Central memory CD8-positive, alpha-beta T cell (primary cell): ENCODE data around the gene ZNF148.
A peak's percentile ranks its signal among the peaks of the same experiment; 100 is the strongest.
"Not testable (repeated sequence)": the region's sequence is repeated elsewhere in the genome, so short reads cannot be mapped to it uniquely, and the experiment has no call there.

ENCODE experiments used
- ATAC-seq: fragments of 150-1000 bp; cut with Tn5 transposase; replicated peaks from 2 replicates; pipeline ENCODE4 v1.10.0; 2022; ENCODE audit warnings: mild to moderate bottlenecking, moderate FRiP score, moderate number of reproducible peaks; ENCODE audit not compliant: poor library complexity, severe bottlenecking; ENCODE audit errors: extremely low read depth
- DNase-seq, 2 donors: peaks; one replicate each; pipeline ENCODE4 v3.0.0; 2021; ENCODE audit warnings: low spot score in 2 of 2
- H3K27ac Mint-ChIP-seq: one replicate; pipeline ENCODE4 v1.8.0; 2022; ENCODE audit warnings: low read depth, mild to moderate bottlenecking, moderate library complexity, mixed read lengths
- H3K27me3 Mint-ChIP-seq: one replicate; pipeline ENCODE4 v1.8.0; 2022; ENCODE audit warnings: mixed read lengths
- H3K36me3 Mint-ChIP-seq: one replicate; pipeline ENCODE4 v1.8.0; 2022; ENCODE audit warnings: mild to moderate bottlenecking, moderate library complexity, mixed read lengths; ENCODE audit not compliant: insufficient read depth
- H3K4me1 Mint-ChIP-seq: one replicate; pipeline ENCODE4 v1.8.0; 2022; ENCODE audit warnings: mixed read lengths
- H3K4me3 Mint-ChIP-seq: one replicate; pipeline ENCODE4 v1.8.0; 2022; ENCODE audit warnings: mild to moderate bottlenecking, moderate library complexity, mixed read lengths
- H3K9me3 Mint-ChIP-seq: one replicate; pipeline ENCODE4 v1.8.0; 2022; ENCODE audit warnings: mixed read lengths

ZNF148 gene

GRCh38 chr3:125374996-125375941, at the start of gene ZNF148:
Gene ZNF148, minus strand, starts transcription at chr3:125375325. Its CDS starts 61,685 bp downstream, at chr3:125313640.
- Mint-ChIP-seq H3K9me3 (no peaks in the 10 kb centered on the region), H3K4me1 (peaks cover 44% of the 10 kb centered on the region), H3K27me3 (no peaks in the 10 kb centered on the region)

DNA sequence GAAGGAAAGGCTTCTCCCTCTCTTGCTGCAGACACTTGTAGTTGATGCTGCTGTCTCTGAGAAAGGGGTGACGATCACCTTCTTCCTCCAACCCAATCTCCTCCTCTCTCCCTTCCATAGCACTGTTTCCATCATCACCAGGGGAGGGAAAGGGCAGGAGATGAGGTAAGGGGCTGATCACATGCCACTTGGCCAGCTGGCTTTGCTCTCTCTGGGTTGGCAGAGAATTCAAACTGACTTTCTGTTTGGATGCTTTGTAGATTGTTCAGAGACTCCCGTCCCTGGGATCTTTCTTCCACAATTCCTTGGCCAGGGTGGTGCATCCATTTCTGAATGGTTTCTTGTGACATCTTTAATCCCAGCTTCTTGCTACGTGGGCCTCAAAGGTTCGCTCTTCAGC, 43.2 kb upstream of the ZNF148 start:
- ATAC-seq (no peak), DNase-seq (no peak)
- no peaks in the 10 kb centered on the region for H3K36me3 Mint-ChIP-seq
- no peaks in the 10 kb centered on the region for H3K27me3 Mint-ChIP-seq
- H3K27ac Mint-ChIP-seq: no peak overlapping the region
- H3K4me3 Mint-ChIP-seq: no peak overlapping the region
- no peaks in the 10 kb centered on the region for H3K4me1 Mint-ChIP-seq
- H3K9me3 Mint-ChIP-seq: no peaks in the 10 kb centered on the region

More at GRCh38 chr3:125374996-125375941, at the start of gene ZNF148:
- DNase-seq: peak; percentile 85 to 89
- Mint-ChIP-seq H3K27ac (peak within 1 kb of the TSS; percentile 100), H3K36me3 (peaks cover 18% of the 10 kb centered on the region), H3K4me3 (peak within 1 kb of the TSS; percentile 90)
- ATAC-seq: peak; percentile 92

DNA sequence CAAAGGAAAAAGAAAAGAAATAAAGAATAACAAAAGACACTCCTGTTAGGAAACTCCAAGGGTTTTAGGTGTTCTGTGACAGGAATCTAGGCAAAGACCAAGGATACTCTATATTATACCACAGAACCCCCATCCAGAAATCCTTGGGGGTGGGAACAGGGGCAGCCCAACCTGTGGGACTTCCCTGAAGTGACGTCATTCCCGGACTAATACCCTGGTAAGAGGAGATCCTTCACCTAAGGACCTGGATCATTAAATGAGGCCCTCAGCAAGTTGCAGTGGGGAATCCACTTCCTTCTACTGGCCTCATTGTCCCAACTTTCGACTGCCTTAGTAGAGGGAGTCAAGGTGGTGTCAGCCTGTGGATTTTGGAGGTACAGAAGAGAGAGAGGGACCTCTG, 41.1 kb upstream of the ZNF148 start:
- Mint-ChIP-seq H3K36me3 (no peaks in the 10 kb centered on the region), H3K27ac (no peak overlapping the region), H3K4me3 (no peak overlapping the region), H3K27me3 (peaks cover 11% of the 10 kb centered on the region), H3K4me1 (no peaks in the 10 kb centered on the region), H3K9me3 (no peaks in the 10 kb centered on the region)
- DNase-seq (no peak), ATAC-seq (no peak)

DNA sequence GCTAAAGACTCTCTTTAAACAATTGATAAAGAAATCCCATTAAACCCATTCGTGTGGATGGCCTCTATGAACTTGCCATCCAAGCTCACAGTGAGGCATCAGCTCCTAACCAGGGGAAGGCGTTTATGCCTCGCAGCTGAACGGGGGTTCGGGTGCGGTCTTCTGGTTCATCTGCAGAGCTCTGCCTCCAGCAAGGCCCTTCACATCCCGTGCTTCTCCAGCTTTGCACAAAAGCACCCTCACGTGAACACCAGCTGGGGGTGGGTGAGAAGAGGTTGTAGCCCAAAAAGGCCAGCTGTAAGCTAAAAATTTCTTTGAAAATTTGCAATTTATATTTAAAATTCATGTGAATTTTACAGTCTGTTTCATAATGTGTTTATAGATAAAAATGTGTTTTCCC, 39.5 kb upstream of the ZNF148 start:
- no peak overlapping the region for H3K27ac Mint-ChIP-seq
- no peaks in the 10 kb centered on the region for H3K9me3 Mint-ChIP-seq
- H3K4me3 Mint-ChIP-seq: no peak overlapping the region
- no peaks in the 10 kb centered on the region for H3K4me1 Mint-ChIP-seq
- no peak for ATAC-seq
- no peak for DNase-seq
- H3K36me3 Mint-ChIP-seq: no peaks in the 10 kb centered on the region
- peaks cover 26% of the 10 kb centered on the region for H3K27me3 Mint-ChIP-seq

DNA sequence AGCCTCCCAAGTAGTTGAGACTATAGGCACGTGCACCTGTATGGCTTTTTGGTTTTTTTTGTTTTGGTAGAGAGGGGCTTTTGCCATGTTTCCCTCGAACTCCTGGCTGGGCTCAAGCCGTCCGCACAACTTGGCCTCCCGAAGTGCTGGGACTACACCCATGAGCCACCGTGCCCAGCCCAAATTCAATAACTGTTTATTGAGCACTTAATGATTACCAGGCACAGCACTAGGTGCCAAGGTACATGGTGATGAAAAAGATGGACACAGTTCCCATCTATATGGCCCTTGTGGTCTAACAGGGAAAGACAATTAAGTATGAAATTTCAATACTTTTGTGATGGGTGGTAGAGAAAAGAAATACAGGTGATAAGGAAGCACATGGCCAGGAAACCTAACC, 35.8 kb upstream of the ZNF148 start:
- Mint-ChIP-seq H3K27me3 (peaks cover 45% of the 10 kb centered on the region), H3K9me3 (no peaks in the 10 kb centered on the region), H3K36me3 (no peaks in the 10 kb centered on the region), H3K27ac (no peak overlapping the region), H3K4me3 (no peak overlapping the region), H3K4me1 (no peaks in the 10 kb centered on the region)
- no peak for DNase-seq
- ATAC-seq: no peak

GRCh38 chr3:125406070-125406469, 30.9 kb upstream of the ZNF148 start:
- Mint-ChIP-seq H3K27me3 (peaks cover 32% of the 10 kb centered on the region), H3K27ac (no peak overlapping the region), H3K9me3 (peaks cover 5% of the 10 kb centered on the region), H3K4me3 (no peak overlapping the region), H3K4me1 (no peaks in the 10 kb centered on the region), H3K36me3 (no peaks in the 10 kb centered on the region)
- DNase-seq: no peak
- ATAC-seq: no peak

DNA sequence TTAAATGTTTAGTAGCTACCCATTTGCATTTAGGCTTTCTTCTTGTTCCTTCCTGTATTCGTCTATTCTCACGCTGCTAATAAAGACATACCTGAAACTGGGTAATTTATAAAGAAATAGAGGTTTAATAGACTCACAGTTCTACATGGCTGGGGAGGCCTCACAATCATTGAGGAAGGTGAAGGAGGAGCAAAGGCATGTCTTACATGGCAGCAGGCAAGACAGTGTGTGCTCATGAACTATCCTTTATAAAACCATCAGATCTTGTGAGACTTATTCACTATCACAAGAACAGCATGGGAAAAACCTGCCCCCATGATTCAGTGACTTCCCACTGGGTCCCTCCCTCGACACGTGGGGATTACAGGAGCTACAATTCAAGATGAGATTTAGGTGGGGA, 30.4 kb upstream of the ZNF148 start:
- H3K27me3 Mint-ChIP-seq: peaks cover 27% of the 10 kb centered on the region
- not testable (repeated sequence) for DNase-seq, H3K4me1 Mint-ChIP-seq, H3K9me3 Mint-ChIP-seq, H3K36me3 Mint-ChIP-seq, H3K27ac Mint-ChIP-seq, ATAC-seq, H3K4me3 Mint-ChIP-seq

GRCh38 chr3:125403789-125404188, 28.7 kb upstream of the ZNF148 start:
- no peak for ATAC-seq
- H3K27me3 Mint-ChIP-seq: peaks cover 9% of the 10 kb centered on the region
- H3K9me3 Mint-ChIP-seq: peaks cover 5% of the 10 kb centered on the region
- no peaks in the 10 kb centered on the region for H3K36me3 Mint-ChIP-seq
- H3K4me3 Mint-ChIP-seq: no peak overlapping the region
- no peaks in the 10 kb centered on the region for H3K4me1 Mint-ChIP-seq
- DNase-seq: no peak
- H3K27ac Mint-ChIP-seq: no peak overlapping the region

- Mint-ChIP-seq H3K27me3 (peaks cover 17% of the 10 kb centered on the region), H3K4me1 (no peaks in the 10 kb centered on the region), H3K9me3 (peaks cover 5% of the 10 kb centered on the region), H3K27ac (no peak overlapping the region), H3K4me3 (no peak overlapping the region), H3K36me3 (no peaks in the 10 kb centered on the region)
- DNase-seq: no peak
- no peak for ATAC-seq
Observed at GRCh38 chr3:125402639-125403038, 27.5 kb upstream of the ZNF148 start.

GRCh38 chr3:125401402-125401801, 26.3 kb upstream of the ZNF148 start:
- no peak overlapping the region for H3K4me3 Mint-ChIP-seq
- peaks cover 18% of the 10 kb centered on the region for H3K27me3 Mint-ChIP-seq
- H3K27ac Mint-ChIP-seq: no peak overlapping the region
- no peaks in the 10 kb centered on the region for H3K36me3 Mint-ChIP-seq
- DNase-seq (no peak), ATAC-seq (no peak)
- H3K9me3 Mint-ChIP-seq: peaks cover 5% of the 10 kb centered on the region
- H3K4me1 Mint-ChIP-seq: no peaks in the 10 kb centered on the region

DNA sequence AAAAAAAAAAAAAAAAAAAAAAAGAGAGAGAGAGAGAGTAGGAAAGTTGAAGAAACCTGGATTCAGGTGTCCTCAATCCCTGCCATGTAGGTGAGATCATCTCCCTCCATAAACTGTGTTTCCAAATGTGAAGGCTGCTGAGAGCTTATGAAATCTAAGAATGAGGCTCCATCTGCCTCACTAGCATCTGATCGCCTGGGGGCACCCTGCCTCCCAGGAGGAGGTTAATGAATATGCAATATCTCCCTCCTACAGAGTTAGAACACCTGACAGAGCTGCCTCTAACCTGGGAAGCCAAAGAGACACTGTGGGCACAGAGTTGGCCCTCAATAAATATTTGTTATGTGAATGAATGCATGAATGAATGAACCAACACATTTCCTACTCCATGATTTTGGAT, 23.8 kb upstream of the ZNF148 start:
- DNase-seq (no peak), ATAC-seq (no peak)
- H3K36me3 Mint-ChIP-seq: no peaks in the 10 kb centered on the region
- H3K4me1 Mint-ChIP-seq: no peaks in the 10 kb centered on the region
- no peaks in the 10 kb centered on the region for H3K9me3 Mint-ChIP-seq
- no peak overlapping the region for H3K4me3 Mint-ChIP-seq
- peaks cover 34% of the 10 kb centered on the region for H3K27me3 Mint-ChIP-seq
- H3K27ac Mint-ChIP-seq: no peak overlapping the region

DNA sequence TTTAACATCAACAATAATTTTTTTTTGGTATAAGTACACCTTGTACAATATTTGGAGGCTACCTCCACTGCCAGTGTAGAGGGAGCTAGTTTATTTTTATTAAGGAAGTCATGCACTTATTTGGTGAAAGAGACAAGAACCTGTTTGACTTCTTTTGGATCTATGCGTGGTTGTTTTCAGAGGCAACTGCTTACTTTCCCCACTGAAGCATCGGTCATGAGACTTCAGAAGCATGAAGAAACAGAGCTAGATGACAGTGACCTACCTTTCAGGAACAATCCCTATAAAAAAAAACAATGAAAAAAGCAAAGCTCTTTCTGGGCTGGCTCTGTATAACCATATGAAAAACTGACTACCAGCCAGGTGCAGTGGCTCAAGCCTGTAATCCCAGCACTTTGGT, 20.0 kb upstream of the ZNF148 start:
- Mint-ChIP-seq H3K9me3 (no peaks in the 10 kb centered on the region), H3K4me1 (no peaks in the 10 kb centered on the region), H3K27me3 (peaks cover 40% of the 10 kb centered on the region), H3K4me3 (no peak overlapping the region), H3K27ac (no peak overlapping the region), H3K36me3 (no peaks in the 10 kb centered on the region)
- DNase-seq (no peak), ATAC-seq (no peak)

- peaks cover under 1% of the 10 kb centered on the region for H3K36me3 Mint-ChIP-seq
- DNase-seq: no peak
- H3K4me1 Mint-ChIP-seq: peaks cover 4% of the 10 kb centered on the region
- H3K4me3 Mint-ChIP-seq: no peak overlapping the region
- H3K9me3 Mint-ChIP-seq: no peaks in the 10 kb centered on the region
- ATAC-seq: no peak
- H3K27ac Mint-ChIP-seq: no peak overlapping the region
- H3K27me3 Mint-ChIP-seq: peaks cover 40% of the 10 kb centered on the region
Observed at GRCh38 chr3:125394406-125394805, 19.3 kb upstream of the ZNF148 start.
